ENCODE measurements around the gene CACNA1F. TPM values are rescaled to one million over a fixed set of nuclear protein-coding genes. Genes with fewer than 3 reads are reported as not detected.

CACNA1F gene
- total and polyA plus RNA-seq, 12 donors: 0.03 to 0.42 (median 0.11) TPM; not detected in 4

DNA sequence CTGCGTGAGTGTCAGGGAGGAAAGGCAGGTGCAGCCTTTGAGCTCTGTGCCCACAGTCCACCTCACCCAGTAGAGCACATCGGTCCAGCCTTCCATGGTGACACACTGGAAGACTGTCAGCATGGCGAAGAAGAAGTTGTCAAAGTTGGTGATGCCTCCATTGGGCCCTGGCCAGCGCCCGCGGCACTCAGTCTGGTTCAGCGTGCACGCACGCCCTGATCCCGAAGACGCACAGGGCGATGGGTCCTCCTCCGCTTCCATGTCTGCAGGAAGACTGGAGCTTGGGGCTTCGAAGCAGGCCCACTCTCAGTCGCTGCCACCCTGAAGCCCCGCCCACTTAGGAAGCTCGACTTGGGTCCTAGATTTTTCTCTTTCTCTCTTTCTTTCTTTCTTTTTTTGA lies 5.0 kb downstream of the CACNA1F start:
- 86 to 88% methylated on average over 16 to 17 of the region's 17 CpGs for WGBS, 2 donors

GRCh38 chrX:49227726-49228125 lies 5.4 kb downstream of the CACNA1F start:
- ATAC-seq (no peak), DNase-seq (no peak)
- Histone ChIP-seq H3K27ac (no peak overlapping the region), H3K4me1 (peaks cover 0 to 4% (median 0%) of the 10 kb centered on the region in 9 donors), H3K27me3 (no peaks in the 10 kb centered on the region), H3K36me3 (no peaks in the 10 kb centered on the region), H3K4me3 (no peak overlapping the region), H3K9me3 (peaks cover 0 to 12% (median 0%) of the 10 kb centered on the region in 11 donors)
- TF ChIP-seq, protein P1, sequence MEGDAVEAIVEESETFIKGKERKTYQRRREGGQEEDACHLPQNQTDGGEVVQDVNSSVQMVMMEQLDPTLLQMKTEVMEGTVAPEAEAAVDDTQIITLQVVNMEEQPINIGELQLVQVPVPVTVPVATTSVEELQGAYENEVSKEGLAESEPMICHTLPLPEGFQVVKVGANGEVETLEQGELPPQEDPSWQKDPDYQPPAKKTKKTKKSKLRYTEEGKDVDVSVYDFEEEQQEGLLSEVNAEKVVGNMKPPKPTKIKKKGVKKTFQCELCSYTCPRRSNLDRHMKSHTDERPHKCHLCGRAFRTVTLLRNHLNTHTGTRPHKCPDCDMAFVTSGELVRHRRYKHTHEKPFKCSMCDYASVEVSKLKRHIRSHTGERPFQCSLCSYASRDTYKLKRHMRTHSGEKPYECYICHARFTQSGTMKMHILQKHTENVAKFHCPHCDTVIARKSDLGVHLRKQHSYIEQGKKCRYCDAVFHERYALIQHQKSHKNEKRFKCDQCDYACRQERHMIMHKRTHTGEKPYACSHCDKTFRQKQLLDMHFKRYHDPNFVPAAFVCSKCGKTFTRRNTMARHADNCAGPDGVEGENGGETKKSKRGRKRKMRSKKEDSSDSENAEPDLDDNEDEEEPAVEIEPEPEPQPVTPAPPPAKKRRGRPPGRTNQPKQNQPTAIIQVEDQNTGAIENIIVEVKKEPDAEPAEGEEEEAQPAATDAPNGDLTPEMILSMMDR (IDR thresholded peaks at IDR 0.05): no peak
- 80 to 92% methylated on average over 2 of the region's 2 CpGs for WGBS, 2 donors
- intact Hi-C loops (cut with DNase I): no loop called here

More for the DNA sequence above, 5.0 kb downstream of the CACNA1F start:
- ATAC-seq: no peak
- peaks cover 0 to 12% (median 0%) of the 10 kb centered on the region in 11 donors for H3K9me3 ChIP-seq
- no peak overlapping the region for H3K27ac ChIP-seq
- DNase-seq: no peak
- H3K4me3 ChIP-seq: no peak overlapping the region
- intact Hi-C loops (cut with DNase I): no loop called here
- TF ChIP-seq, protein P1 (IDR thresholded peaks at IDR 0.05): no peak
- H3K4me1 ChIP-seq: peaks cover 0 to 4% (median 0%) of the 10 kb centered on the region in 9 donors
- no peaks in the 10 kb centered on the region for H3K27me3 ChIP-seq
- H3K36me3 ChIP-seq: no peaks in the 10 kb centered on the region

DNA sequence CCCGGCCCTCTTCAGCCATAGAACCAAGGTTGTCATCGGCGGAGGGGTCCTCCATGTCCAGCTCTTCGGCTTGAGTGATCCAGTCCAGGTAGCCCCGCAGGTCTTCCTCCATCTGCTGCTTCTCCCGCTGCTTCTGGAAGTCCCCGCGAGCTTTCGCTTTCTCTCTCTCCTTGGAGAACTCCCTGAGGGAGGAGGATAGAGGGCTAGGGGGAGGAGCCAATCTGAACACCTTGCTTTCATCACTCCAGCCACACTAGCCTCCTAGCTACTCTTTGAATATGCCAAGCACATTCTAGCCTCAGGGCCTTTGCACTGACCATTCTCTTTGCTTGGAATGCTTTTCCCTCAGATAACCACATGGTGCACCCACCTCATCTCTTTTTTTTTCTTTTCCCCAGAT lies 6.2 kb downstream of the CACNA1F start:
- Histone ChIP-seq H3K27ac (no peak overlapping the region), H3K4me1 (peaks cover 0 to 4% (median 0%) of the 10 kb centered on the region in 9 donors), H3K9me3 (peaks cover 0 to 12% (median 0%) of the 10 kb centered on the region in 11 donors), H3K4me3 (no peak overlapping the region), H3K27me3 (no peaks in the 10 kb centered on the region), H3K36me3 (no peaks in the 10 kb centered on the region)
- intact Hi-C loops (cut with DNase I): no loop called here
- TF ChIP-seq, protein P1 (IDR thresholded peaks at IDR 0.05): no peak
- 89 to 95% methylated on average over 9 of the region's 9 CpGs for whole genome bisulfite sequencing, 2 donors
- ATAC-seq (no peak), DNase-seq (no peak)

GRCh38 chrX:49225858-49226257 lies 7.3 kb downstream of the CACNA1F start:
- TF ChIP-seq, protein P1 (IDR thresholded peaks at IDR 0.05): no peak
- intact Hi-C loops (cut with DNase I): no loop called here
- Histone ChIP-seq H3K9me3 (peaks cover 0 to 12% (median 0%) of the 10 kb centered on the region in 11 donors), H3K4me1 (peaks cover 0 to 4% (median 0%) of the 10 kb centered on the region in 9 donors), H3K36me3 (no peaks in the 10 kb centered on the region), H3K27me3 (no peaks in the 10 kb centered on the region), H3K27ac (no peak overlapping the region), H3K4me3 (no peak overlapping the region)
- no peak for ATAC-seq
- no peak for DNase-seq
- 70 to 74% methylated on average over 14 of the region's 14 CpGs for WGBS, 2 donors

Measured in heart right ventricle (tissue), 16 donors.